ENCODE data around the gene SIL1.

DNA sequence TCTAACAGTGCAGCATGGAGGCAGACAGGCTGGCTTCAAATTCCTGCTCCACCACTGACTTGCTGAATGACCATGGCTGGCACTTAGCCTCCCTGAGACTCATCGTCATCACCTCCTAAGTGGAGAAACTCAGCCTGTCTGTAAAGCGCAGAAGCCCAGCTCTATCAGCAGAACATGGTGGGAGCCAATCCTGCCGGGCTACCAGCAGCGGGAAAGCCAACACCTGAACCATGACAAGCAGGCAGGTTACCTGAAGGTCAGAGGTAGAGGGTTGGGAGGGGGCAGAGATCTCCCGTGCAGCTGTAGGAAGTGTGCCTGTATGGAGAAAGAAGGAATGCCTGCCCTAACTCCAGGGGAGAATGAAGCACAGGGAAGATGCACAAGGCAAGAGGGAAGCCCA, 250.4 kb downstream of the SIL1 start:
- TF ChIP-seq, protein P1, sequence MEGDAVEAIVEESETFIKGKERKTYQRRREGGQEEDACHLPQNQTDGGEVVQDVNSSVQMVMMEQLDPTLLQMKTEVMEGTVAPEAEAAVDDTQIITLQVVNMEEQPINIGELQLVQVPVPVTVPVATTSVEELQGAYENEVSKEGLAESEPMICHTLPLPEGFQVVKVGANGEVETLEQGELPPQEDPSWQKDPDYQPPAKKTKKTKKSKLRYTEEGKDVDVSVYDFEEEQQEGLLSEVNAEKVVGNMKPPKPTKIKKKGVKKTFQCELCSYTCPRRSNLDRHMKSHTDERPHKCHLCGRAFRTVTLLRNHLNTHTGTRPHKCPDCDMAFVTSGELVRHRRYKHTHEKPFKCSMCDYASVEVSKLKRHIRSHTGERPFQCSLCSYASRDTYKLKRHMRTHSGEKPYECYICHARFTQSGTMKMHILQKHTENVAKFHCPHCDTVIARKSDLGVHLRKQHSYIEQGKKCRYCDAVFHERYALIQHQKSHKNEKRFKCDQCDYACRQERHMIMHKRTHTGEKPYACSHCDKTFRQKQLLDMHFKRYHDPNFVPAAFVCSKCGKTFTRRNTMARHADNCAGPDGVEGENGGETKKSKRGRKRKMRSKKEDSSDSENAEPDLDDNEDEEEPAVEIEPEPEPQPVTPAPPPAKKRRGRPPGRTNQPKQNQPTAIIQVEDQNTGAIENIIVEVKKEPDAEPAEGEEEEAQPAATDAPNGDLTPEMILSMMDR (IDR thresholded peaks at IDR 0.05): no peak
- no peak for TF ChIP-seq POLR2A (IDR thresholded peaks at IDR 0.05)
- no peak for TF ChIP-seq POLR2AphosphoS5 (IDR thresholded peaks at IDR 0.05; ENCODE audit: insufficient read depth in 1 of 2, low read depth in 1 of 2)

Data from vagina (tissue), 2 donors.